Keratinocyte (primary cell): ENCODE results near the gene DPYD.

Experiments used
- EZH2 ChIP-seq: IDR thresholded peaks from one replicate; pipeline ENCODE4 v1.6.1; 2012; ENCODE audit warnings: inconsistent platforms, mild to moderate bottlenecking, low read length, moderate library complexity
- TF ChIP-seq, protein P1 (sequence below), 3 experiments: IDR thresholded peaks in 1 of 3; conservative IDR thresholded peaks in 1 of 3; optimal IDR thresholded peaks in 1 of 3; 2 replicates in 2 of 3; 3 replicates in 1 of 3; pipeline versions ENCODE3 to v1.5.1; 2011; ENCODE audit warnings: low read length in 3 of 3, mild to moderate bottlenecking in 3 of 3, moderate library complexity in 2 of 3, control low read depth in 1 of 3, inconsistent platforms in 1 of 3; ENCODE audit not compliant: insufficient read depth in 2 of 3; ENCODE audit errors: extremely low read depth in 1 of 3

DNA sequence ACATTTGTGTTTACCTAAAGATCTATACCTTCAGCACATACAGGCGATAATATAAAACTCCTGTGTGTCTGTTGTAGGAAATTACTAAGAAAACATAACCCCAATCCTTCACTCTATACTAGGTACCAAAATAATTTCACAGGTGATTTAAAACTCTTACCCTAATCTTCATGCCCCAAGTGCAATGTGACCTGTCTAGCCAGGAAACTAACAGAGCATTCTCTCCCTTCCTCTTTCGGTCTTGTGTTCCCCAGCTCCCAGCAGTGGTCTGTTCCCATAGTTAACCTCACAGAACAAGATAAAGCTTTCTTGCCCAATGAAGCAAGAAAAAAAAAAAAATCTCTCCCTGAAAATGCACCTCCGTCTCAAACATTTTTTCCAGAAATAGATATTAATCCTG is 493.5 kb downstream of the DPYD start:
- TF ChIP-seq, protein P1, sequence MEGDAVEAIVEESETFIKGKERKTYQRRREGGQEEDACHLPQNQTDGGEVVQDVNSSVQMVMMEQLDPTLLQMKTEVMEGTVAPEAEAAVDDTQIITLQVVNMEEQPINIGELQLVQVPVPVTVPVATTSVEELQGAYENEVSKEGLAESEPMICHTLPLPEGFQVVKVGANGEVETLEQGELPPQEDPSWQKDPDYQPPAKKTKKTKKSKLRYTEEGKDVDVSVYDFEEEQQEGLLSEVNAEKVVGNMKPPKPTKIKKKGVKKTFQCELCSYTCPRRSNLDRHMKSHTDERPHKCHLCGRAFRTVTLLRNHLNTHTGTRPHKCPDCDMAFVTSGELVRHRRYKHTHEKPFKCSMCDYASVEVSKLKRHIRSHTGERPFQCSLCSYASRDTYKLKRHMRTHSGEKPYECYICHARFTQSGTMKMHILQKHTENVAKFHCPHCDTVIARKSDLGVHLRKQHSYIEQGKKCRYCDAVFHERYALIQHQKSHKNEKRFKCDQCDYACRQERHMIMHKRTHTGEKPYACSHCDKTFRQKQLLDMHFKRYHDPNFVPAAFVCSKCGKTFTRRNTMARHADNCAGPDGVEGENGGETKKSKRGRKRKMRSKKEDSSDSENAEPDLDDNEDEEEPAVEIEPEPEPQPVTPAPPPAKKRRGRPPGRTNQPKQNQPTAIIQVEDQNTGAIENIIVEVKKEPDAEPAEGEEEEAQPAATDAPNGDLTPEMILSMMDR (optimal IDR thresholded peaks at IDR 0.05 in 1 of 3, IDR thresholded peaks at IDR 0.05 in 1 of 3, conservative IDR thresholded peaks at IDR 0.05 in 1 of 3; ENCODE audit: extremely low read depth in 1 of 3, insufficient read depth in 2 of 3, low read length in 3 of 3): no peak
- no peak for TF ChIP-seq EZH2
